HCT116 (cell line): ENCODE measurements around the gene ATXN1. TPM values are rescaled to one million over a fixed set of nuclear protein-coding genes. Genes with fewer than 3 reads are reported as not detected.

Source experiments
- ATAC-seq: fragments of 200-7000 bp; cut with Tn5 transposase; 2 replicates; pipeline ENCODE4 v1.9.1; 2020; ENCODE audit warnings: mild to moderate bottlenecking, moderate library complexity
- BruUV-seq: library from RNA; stranded (reverse); fragments of 400-500 nt; replicated peaks from 2 replicates; lab custom pipeline; 2021; lab: Mats Ljungman, UMichigan
- CTCF ChIA-PET: fragments of 300-600 bp; sonication (Branson Sonifier 250); formaldehyde crosslinking; loops from one replicate; lab custom pipeline; 2021; ENCODE audit warnings: antibody characterized with exemption; lab: Charles Lee
- POLR2A ChIA-PET: fragments of 300-600, 350-600 bp; sonication (Branson Sonifier 250); formaldehyde crosslinking; loops from one replicate; lab custom pipeline; 2021; ENCODE audit warnings: antibody characterized with exemption; lab: Charles Lee
- RAD21 ChIA-PET, 2 experiments: fragments of 300-600 bp; sonication (Branson Sonifier 250); formaldehyde crosslinking; loops; one replicate each; lab custom pipeline; 2023; ENCODE audit warnings: low total read pairs in 2 of 2; ENCODE audit not compliant: uncharacterized antibody in 2 of 2, unreplicated experiment in 2 of 2, low non-redundant PET in 1 of 2; lab: Charles Lee
- DNase-seq: peaks from one replicate; pipeline ENCODE4 v3.0.0-alpha.2; 2010; ENCODE audit warnings: low read depth, low spot score
- H2AFZ ChIP-seq: fragments of 200-600 bp; shearing (Covaris generic), sonication (generic); 2 replicates; pipeline ENCODE4 v1.6.1; 2017; ENCODE audit warnings: low read depth, mixed run types, mixed read lengths, antibody characterized with exemption, low read length; ENCODE audit not compliant: poor library complexity, severe bottlenecking
- H3K27ac ChIP-seq: 2 replicates; pipeline ENCODE4 v1.5.1; 2012; ENCODE audit warnings: low read depth, low read length
- H3K27me3 ChIP-seq: fragments of 200-600 bp; sonication (generic); 2 replicates; pipeline ENCODE4 v1.6.1; 2016; ENCODE audit warnings: mixed run types, low read length, mixed read lengths; ENCODE audit not compliant: insufficient read depth
- H3K36me3 ChIP-seq, 2 experiments: fragments of 200-500 bp in 1 of 2; fragments of 200-600 bp in 1 of 2; sonication (Bioruptor generic) in 1 of 2; sonication (generic) in 1 of 2; 2 replicates each; pipeline versions ENCODE4 v1.5.1 to v1.6.1; 2014 to 2016; ENCODE audit warnings: low read length in 2 of 2, inconsistent platforms in 1 of 2, mixed read lengths in 1 of 2, mixed run types in 1 of 2; ENCODE audit not compliant: insufficient read depth in 2 of 2, control insufficient read depth in 1 of 2
- H3K4me1 ChIP-seq, 2 experiments: fragments of 200-600 bp in 1 of 2; sonication (generic) in 1 of 2; 2 replicates each; pipeline versions ENCODE4 v1.5.1 to v1.6.1; 2012 to 2017; ENCODE audit warnings: low read length in 2 of 2, inconsistent platforms in 1 of 2, mild to moderate bottlenecking in 1 of 2, mixed read lengths in 1 of 2, mixed run types in 1 of 2, moderate library complexity in 1 of 2; ENCODE audit not compliant: insufficient read depth in 2 of 2, control insufficient read depth in 1 of 2
- H3K4me2 ChIP-seq: fragments of 200-600 bp; sonication (generic); 2 replicates; pipeline ENCODE4 v1.6.1; 2017; ENCODE audit warnings: mixed run types, low read length, mixed read lengths
- H3K4me3 ChIP-seq, 2 experiments: fragments of 200-600 bp in 1 of 2; sonication (generic) in 1 of 2; replicated peaks in 1 of 2; 2 replicates each; pipeline ENCODE4 v1.5.1; 2011 to 2016; ENCODE audit warnings: low read length in 2 of 2, control low read depth in 1 of 2, low read depth in 1 of 2, mild to moderate bottlenecking in 1 of 2, mixed read lengths in 1 of 2, mixed run types in 1 of 2
- H3K79me2 ChIP-seq: fragments of 200-600 bp; sonication (generic); 2 replicates; pipeline ENCODE4 v1.6.1; 2017; ENCODE audit warnings: mild to moderate bottlenecking, mixed run types, low read length, moderate library complexity, mixed read lengths; ENCODE audit not compliant: insufficient read depth
- H3K9ac ChIP-seq: fragments of 200-600 bp; sonication (generic); 2 replicates; pipeline ENCODE4 v1.6.1; 2016; ENCODE audit warnings: low read length, mixed read lengths
- H3K9me2 ChIP-seq: fragments of 200-600 bp; sonication (generic), shearing (Covaris generic); 2 replicates; pipeline ENCODE4 v1.6.1; 2017; ENCODE audit warnings: mixed run types, mild to moderate bottlenecking, moderate library complexity; ENCODE audit not compliant: insufficient read depth
- H3K9me3 ChIP-seq, 2 experiments: fragments of 200-500 bp in 1 of 2; fragments of 200-600 bp in 1 of 2; sonication (Bioruptor generic) in 1 of 2; sonication (generic) in 1 of 2; 2 replicates each; pipeline ENCODE4 v1.6.1; 2014 to 2017; ENCODE audit warnings: low read length in 2 of 2, mixed read lengths in 2 of 2, inconsistent platforms in 1 of 2, low read depth in 1 of 2, mild to moderate bottlenecking in 1 of 2, mixed run types in 1 of 2, moderate library complexity in 1 of 2; ENCODE audit not compliant: control insufficient read depth in 1 of 2, insufficient read depth in 1 of 2
- H4K20me1 ChIP-seq: fragments of 200-600 bp; sonication (generic), shearing (Covaris generic); 2 replicates; pipeline ENCODE4 v1.6.1; 2017; ENCODE audit warnings: mixed run types, mild to moderate bottlenecking, moderate library complexity; ENCODE audit not compliant: insufficient read depth
- ATF3 ChIP-seq: IDR thresholded peaks from 2 replicates; pipeline ENCODE4 v1.6.1; 2012
- CBX3 ChIP-seq: IDR thresholded peaks from 2 replicates; pipeline ENCODE4 v1.6.1; 2012; ENCODE audit warnings: low read depth
- CTCF ChIP-seq, 3 experiments: fragments of 200-600 bp in 1 of 3; sonication (generic) in 1 of 3; IDR thresholded peaks in 2 of 3; conservative IDR thresholded peaks in 1 of 3; 2 replicates each; pipeline ENCODE4 v1.5.1; 2012 to 2017; ENCODE audit warnings: low read depth in 2 of 3, low read length in 2 of 3, antibody characterized with exemption in 1 of 3, borderline replicate concordance in 1 of 3, control low read depth in 1 of 3, mild to moderate bottlenecking in 1 of 3, mixed read lengths in 1 of 3, mixed run types in 1 of 3, moderate library complexity in 1 of 3; ENCODE audit not compliant: insufficient read depth in 1 of 3
- EGR1 ChIP-seq: IDR thresholded peaks from 2 replicates; pipeline ENCODE4 v1.6.1; 2012; ENCODE audit warnings: low read depth
- ELF1 ChIP-seq: IDR thresholded peaks from 2 replicates; pipeline ENCODE4 v1.6.1; 2012; ENCODE audit warnings: low read depth, borderline replicate concordance
- EZH2 ChIP-seq: fragments of 200-600 bp; sonication (generic); IDR thresholded peaks from 2 replicates; pipeline ENCODE4 v1.6.1; 2017; ENCODE audit warnings: antibody characterized with exemption, mixed run types
- EZH2phosphoT487 ChIP-seq: fragments of 200-600 bp; IDR thresholded peaks from 2 replicates; pipeline ENCODE4 v1.6.1; 2018; ENCODE audit warnings: antibody characterized with exemption, borderline replicate concordance
- FOSL1 ChIP-seq: IDR thresholded peaks from 2 replicates; pipeline ENCODE4 v1.6.1; 2012; ENCODE audit warnings: low read depth
- MAX ChIP-seq: IDR thresholded peaks from 2 replicates; pipeline ENCODE4 v1.6.1; 2012
- POLR2AphosphoS5 ChIP-seq: IDR thresholded peaks from 2 replicates; pipeline ENCODE4 v1.6.1; 2011; ENCODE audit warnings: mild to moderate bottlenecking, low read depth, low read length, moderate library complexity
- RAD21 ChIP-seq: IDR thresholded peaks from 2 replicates; pipeline ENCODE4 v1.6.1; 2012; ENCODE audit warnings: low read depth, mild to moderate bottlenecking
- REST ChIP-seq: IDR thresholded peaks from 2 replicates; pipeline ENCODE4 v1.6.1; 2012; ENCODE audit warnings: low read depth
- SIN3A ChIP-seq: IDR thresholded peaks from 2 replicates; pipeline ENCODE4 v1.6.1; 2012; ENCODE audit warnings: low read depth
- SRF ChIP-seq: IDR thresholded peaks from 2 replicates; pipeline ENCODE4 v1.6.1; 2012; ENCODE audit warnings: low read depth
- ZBTB33 ChIP-seq: IDR thresholded peaks from 2 replicates; pipeline ENCODE4 v1.6.1; 2011; ENCODE audit warnings: mild to moderate bottlenecking, low read length, moderate library complexity; ENCODE audit not compliant: insufficient replicate concordance; ENCODE audit errors: extremely low read depth
- ZFX ChIP-seq: fragments of 450-650 bp; IDR thresholded peaks from 2 replicates; pipeline ENCODE4 v1.6.1; 2017
- intact Hi-C: fragments of 100-400 bp; cut with micrococcal nuclease; formaldehyde crosslinking; loops from 2 replicates; pipeline ENCODE4 v1.10.0; 2022
- total RNA-seq: library from RNA; stranded (reverse); gene quantifications from one replicate; pipeline ENCODE4 v1.2.1, GENCODE V29; 2021; ENCODE audit not compliant: unreplicated experiment

Gene ATXN1
- total RNA-seq, 1 experiment from 2014 or later, result 21.0 TPM

- Histone ChIP-seq H3K27ac (no peak overlapping the region), H3K9me3 (no peaks in the 10 kb centered on the region), H3K4me2 (no peak overlapping the region), H3K79me2 (no peaks in the 10 kb centered on the region), H3K4me1 (peaks cover 26 to 27% of the 10 kb centered on the region in 2 experiments), H3K4me3 (no peak overlapping the region), H3K9ac (no peak overlapping the region), H3K9me2 (no peaks in the 10 kb centered on the region), H3K36me3 (no peaks in the 10 kb centered on the region), H3K27me3 (no peaks in the 10 kb centered on the region), H2AFZ (no peak overlapping the region), H4K20me1 (no peaks in the 10 kb centered on the region)
- ATAC-seq, result no peak
- ChIA-PET RAD21 (no interaction called here), CTCF (interaction anchor here (1.3 kb wide), 1 partner anchor 11 kb away, joined by 3 read pairs; no protein-coding TSS in a partner anchor), POLR2A (no interaction called here)
- intact Hi-C loops, result no loop called here
- TF ChIP-seq EZH2phosphoT487 (no peak), RAD21 (no peak), CTCF (IDR thresholded peaks at IDR 0.05 in 2 of 3, conservative IDR thresholded peaks at IDR 0.05 in 1 of 3; ENCODE audit: borderline replicate concordance in 1 of 3, insufficient read depth in 1 of 3, low read depth in 2 of 3, low read length in 2 of 3) (no peak), ATF3 (no peak), SIN3A (no peak), ZFX (no peak), EGR1 (no peak), ZBTB33 (no peak), POLR2AphosphoS5 (no peak), MAX (no peak), CBX3 (no peak), EZH2 (no peak), REST (no peak), SRF (no peak), FOSL1 (no peak), ELF1 (no peak)
- DNase-seq, result no peak
- no TSS peak for BruUV-seq
Observed at GRCh38 chr6:16274483-16274882, 486.8 kb downstream of the ATXN1 start.
